ENCODE measurements around the gene SYNGR2. TPM values are rescaled to one million over a fixed set of nuclear protein-coding genes. Genes with fewer than 3 reads are reported as not detected.

SYNGR2 gene
- total and polyA plus RNA-seq, 12 donors, result 92.8 to 200 (median 116) TPM

DNA sequence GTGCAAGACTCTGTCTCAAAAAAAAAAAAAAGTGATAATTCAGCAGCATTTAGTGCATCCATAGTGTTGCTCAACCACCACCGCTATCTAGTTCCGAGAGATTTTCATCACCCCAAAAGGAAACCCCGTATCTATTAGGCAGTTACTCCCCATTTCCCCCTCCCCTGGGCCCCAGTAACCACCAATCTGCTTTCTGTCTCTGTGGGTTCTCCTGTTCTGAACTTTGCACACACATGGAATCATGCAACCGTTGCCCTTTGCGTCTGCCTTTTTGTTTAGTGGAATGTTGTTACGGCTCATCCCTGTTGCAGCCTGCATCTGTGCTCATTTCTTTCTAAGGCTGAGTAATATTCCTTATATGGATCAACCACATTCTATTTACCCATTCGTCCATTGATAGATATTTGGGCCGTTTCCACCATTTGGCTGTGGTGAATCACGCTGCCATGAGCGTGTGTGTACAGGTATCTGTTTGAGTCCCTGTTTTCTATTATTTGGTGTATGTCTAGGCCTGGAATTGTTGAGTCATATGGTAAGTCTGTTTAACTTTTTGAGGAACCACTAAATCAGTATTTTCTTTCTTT is 8.7 kb upstream of the SYNGR2 start:
- no peak overlapping the region for H3K4me3 ChIP-seq
- no peaks in the 10 kb centered on the region for H3K27me3 ChIP-seq
- DNase-seq (no peak), ATAC-seq (no peak)
- TF ChIP-seq, protein P1, sequence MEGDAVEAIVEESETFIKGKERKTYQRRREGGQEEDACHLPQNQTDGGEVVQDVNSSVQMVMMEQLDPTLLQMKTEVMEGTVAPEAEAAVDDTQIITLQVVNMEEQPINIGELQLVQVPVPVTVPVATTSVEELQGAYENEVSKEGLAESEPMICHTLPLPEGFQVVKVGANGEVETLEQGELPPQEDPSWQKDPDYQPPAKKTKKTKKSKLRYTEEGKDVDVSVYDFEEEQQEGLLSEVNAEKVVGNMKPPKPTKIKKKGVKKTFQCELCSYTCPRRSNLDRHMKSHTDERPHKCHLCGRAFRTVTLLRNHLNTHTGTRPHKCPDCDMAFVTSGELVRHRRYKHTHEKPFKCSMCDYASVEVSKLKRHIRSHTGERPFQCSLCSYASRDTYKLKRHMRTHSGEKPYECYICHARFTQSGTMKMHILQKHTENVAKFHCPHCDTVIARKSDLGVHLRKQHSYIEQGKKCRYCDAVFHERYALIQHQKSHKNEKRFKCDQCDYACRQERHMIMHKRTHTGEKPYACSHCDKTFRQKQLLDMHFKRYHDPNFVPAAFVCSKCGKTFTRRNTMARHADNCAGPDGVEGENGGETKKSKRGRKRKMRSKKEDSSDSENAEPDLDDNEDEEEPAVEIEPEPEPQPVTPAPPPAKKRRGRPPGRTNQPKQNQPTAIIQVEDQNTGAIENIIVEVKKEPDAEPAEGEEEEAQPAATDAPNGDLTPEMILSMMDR (IDR thresholded peaks at IDR 0.05), result no peak
- WGBS, 2 donors, result 83 to 85% methylated on average over 10 of the region's 10 CpGs
- H3K4me1 ChIP-seq, result peaks cover 0 to 24% (median 0%) of the 10 kb centered on the region in 9 donors
- intact Hi-C loops (cut with DNase I), result no loop called here
- H3K36me3 ChIP-seq, result no peaks in the 10 kb centered on the region
- no peak overlapping the region for H3K27ac ChIP-seq
- H3K9me3 ChIP-seq, result no peaks in the 10 kb centered on the region

DNA sequence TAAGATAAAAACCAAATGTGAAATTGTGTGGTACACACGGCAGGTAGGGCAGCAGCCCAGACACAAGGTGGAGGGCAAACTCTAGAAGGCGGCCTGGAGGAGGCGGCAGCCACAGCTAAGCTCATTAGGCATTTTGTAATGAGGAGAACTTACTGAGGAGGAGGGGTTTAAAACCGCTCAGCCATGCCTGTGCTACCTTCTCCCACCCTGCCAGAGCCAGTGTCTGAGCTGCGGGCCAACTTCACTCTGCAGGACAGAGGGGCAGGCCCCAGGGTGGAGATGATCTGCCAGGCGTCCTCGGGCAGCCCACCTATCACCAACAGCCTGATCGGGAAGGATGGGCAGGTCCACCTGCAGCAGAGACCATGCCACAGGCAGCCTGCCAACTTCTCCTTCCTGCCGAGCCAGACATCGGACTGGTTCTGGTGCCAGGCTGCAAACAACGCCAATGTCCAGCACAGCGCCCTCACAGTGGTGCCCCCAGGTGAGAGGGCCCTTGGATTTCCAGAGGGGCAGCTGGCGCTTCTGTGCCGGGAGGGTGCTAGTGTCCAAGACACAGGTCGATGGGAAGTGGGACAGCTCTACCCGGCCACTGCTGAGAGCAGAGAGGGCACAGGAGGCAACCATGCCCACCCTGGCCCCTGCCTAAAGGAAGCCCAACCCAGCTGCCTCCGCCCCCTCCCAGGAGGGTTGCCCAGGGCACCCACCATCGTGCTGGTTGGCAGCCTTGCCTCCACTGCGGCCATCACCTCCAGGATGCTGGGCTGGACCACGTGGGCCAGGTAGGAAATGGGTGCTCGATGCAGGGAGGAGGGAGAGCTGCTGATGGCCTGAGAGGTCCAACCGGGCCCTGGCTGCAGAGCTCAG is 4.3 kb upstream of the SYNGR2 start:
- DNase-seq, result no peak
- Histone ChIP-seq H3K4me3 (no peak overlapping the region), H3K27me3 (no peaks in the 10 kb centered on the region), H3K9me3 (no peaks in the 10 kb centered on the region), H3K27ac (no peak overlapping the region), H3K36me3 (no peaks in the 10 kb centered on the region), H3K4me1 (peaks cover 0 to 11% (median 5%) of the 10 kb centered on the region in 9 donors)
- no peak for ATAC-seq
- 76% methylated on average over 22 of the region's 22 CpGs for WGBS, 2 donors
- TF ChIP-seq, protein P1 (IDR thresholded peaks at IDR 0.05), result no peak
- intact Hi-C loops (cut with DNase I), result no loop called here

DNA sequence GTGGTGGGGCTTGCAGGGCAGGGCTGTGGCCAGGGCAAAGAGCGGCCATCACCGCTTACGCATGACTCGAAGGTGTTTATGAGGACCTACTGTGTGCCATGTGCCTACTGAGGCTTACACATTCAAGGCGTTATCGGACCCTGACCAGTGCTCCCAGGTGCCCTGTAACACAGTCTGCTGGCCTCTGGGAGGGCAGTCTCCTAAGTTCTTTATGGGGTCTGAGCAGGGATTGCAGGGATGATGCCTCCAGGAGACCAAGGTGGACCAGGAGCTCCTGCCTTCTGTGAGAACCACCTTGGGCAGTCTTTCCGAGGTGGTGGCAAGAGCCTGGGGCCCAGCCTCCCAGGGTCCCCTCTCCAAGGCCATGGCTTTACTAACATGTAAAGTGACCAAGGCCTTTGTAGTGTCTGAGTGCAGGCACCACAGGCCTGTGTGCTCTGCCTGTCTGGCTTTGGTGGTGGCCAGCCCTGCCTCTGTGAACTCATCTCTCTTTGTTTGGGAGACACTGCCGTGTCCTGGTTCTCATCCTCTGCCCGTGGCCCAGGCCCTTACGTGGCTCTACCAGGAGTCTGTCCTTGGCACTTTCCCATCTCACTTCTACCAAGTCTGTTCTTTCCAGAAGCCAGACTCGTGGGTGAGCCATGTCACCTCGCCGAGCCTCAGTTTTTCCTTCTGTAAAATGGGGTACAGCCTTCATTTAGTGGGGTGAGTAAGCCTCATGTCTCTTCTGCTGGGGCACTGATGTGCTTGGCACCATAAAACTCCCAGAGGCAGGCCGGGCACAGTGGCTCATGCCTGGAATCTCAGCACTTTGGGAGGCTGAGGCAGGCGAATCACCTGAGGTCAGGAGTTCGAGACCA is 3.4 kb upstream of the SYNGR2 start:
- H3K9me3 ChIP-seq, result no peaks in the 10 kb centered on the region
- intact Hi-C loops (cut with DNase I), result no loop called here
- TF ChIP-seq, protein P1 (IDR thresholded peaks at IDR 0.05), result no peak
- H3K36me3 ChIP-seq, result no peaks in the 10 kb centered on the region
- WGBS, 2 donors, result 91 to 96% methylated on average over 16 of the region's 16 CpGs
- no peak overlapping the region for H3K4me3 ChIP-seq
- no peak for DNase-seq
- no peak for ATAC-seq
- peaks cover 3 to 17% (median 11%) of the 10 kb centered on the region in 9 donors for H3K4me1 ChIP-seq
- no peaks in the 10 kb centered on the region for H3K27me3 ChIP-seq
- no peak overlapping the region for H3K27ac ChIP-seq

DNA sequence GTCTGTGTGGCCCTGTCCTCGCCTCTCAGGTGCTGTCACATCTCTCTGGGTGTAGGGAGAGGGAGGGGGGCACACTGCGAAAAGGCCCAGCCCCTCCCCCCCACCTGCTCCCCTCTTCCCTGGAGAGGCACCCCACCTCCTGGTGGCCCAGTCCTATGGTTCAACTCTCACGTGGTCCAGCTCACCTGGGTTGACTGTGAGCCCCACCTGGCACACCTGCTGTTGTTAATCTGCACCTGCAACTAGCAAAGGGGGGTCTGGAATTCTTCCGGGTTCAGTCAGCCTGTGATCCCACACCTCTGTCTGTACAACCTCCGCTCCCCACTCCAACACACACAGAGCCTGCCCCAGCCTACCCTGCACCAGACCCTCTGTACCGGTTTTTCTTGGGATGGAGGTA is 2.0 kb upstream of the SYNGR2 start:
- Histone ChIP-seq H3K27me3 (no peaks in the 10 kb centered on the region), H3K9me3 (no peaks in the 10 kb centered on the region), H3K36me3 (peaks cover 0 to 9% (median 3%) of the 10 kb centered on the region in 9 donors), H3K4me3 (no peak overlapping the region), H3K27ac (no peak overlapping the region), H3K4me1 (peaks cover 3 to 30% (median 15%) of the 10 kb centered on the region in 9 donors)
- intact Hi-C loops (cut with DNase I), result no loop called here
- DNase-seq (no peak), ATAC-seq (no peak)
- TF ChIP-seq, protein P1 (IDR thresholded peaks at IDR 0.05), result no peak
- 74 to 79% methylated on average over 6 of the region's 6 CpGs for whole genome bisulfite sequencing, 2 donors
